HG02571 (cell line): ENCODE results near the gene COL19A1.

Experiments
- ATAC-seq: cut with Tn5 transposase; IDR thresholded peaks from one replicate; pipeline ENCODE4 v1.9.1; 2021; ENCODE audit warnings: mild to moderate bottlenecking, moderate library complexity; ENCODE audit not compliant: unreplicated experiment

Gene COL19A1

DNA sequence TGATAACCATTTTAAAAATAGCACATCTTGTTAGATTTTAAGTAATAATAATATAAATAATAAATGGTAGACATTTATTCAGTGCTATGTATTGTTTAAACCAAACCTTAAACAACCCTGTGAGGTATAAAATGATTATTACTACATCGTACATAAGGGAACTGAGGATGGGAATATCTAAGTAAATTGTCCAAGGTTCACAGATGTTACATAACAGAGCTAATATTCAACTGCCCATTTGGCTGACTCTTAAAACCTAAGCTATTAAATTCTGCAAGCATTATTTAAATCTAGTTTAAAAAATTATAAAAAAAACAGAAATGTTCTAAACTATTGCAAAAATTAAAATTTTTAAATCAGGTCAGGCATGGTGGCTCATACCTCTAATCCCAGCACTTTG is 175.1 kb downstream of the COL19A1 start:
- ATAC-seq = no peak

- ATAC-seq = no peak
Observed at GRCh38 chr6:70045413-70045812, 179.1 kb downstream of the COL19A1 start.

DNA sequence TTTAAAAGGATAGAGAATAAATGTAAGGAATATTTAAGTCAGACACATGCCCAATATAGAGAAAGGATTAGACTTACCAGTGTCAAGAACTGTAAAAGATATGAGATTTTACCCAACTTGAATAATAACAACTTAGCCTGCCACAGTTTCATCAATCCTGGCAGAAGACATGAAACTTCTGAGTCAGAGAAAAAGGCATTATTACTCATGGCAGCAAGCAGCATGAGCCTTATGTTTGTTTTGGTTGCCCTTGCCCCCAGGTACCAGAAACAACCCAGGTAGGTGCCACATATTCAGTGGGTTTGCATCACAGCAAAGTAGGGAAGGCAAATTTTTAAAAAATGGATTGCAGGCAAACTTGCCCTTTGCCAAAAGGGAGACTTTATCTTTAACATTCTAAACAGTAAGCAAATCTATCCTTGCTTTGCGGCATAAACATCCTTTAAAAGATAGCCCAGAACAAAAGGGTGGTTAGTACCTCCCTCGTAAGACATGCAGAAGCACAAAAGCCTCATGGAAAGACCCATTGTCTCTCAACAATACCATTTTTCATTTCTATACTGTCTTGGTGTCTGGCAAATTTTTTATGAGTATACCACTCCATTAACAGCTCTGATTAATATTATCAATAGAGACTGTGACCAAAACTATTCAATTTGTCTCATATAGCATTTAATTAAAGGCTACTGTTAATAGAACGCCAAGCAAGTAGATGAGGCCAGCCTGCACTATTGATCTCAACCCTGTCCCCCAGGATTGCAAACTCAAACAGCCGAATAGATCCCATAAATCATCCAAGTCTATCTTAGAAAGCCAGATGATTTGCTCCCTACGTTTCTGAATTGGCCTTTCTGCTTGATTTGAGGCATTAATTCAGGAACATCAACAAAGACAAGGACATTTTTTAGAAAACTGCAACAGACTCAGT is 185.1 kb downstream of the COL19A1 start:
- ATAC-seq = no peak

DNA sequence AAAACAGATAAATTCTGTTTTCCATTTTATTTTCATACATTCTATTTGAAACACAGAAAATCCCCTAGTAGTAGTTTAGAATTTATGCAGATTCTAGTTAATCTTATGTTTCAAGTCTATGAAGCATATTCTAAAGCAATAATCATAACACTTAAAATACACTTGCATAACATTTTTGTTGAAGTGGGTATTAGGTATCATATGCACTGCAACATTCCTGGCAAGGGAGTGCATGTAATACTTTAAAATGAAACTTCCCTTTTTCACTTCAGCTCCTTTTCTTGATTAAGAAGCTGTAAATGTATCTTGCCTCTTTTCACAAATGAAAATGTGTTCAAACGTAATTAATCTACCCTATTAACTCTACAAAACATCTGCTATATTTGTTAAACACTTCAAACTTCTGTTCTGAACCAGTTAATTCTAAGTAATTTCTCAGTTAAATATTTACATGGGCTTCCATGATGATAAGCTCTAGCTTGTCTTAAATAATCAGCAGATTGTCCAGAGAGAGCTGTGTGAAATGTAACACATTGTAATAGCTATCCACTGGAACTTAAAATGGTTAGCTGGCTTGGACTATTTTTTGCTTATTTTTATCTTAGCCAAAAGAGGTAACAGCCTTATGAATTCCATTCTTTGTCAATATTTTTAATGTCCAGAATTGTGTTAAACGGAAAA is 192.8 kb downstream of the COL19A1 start:
- ATAC-seq = no peak

DNA sequence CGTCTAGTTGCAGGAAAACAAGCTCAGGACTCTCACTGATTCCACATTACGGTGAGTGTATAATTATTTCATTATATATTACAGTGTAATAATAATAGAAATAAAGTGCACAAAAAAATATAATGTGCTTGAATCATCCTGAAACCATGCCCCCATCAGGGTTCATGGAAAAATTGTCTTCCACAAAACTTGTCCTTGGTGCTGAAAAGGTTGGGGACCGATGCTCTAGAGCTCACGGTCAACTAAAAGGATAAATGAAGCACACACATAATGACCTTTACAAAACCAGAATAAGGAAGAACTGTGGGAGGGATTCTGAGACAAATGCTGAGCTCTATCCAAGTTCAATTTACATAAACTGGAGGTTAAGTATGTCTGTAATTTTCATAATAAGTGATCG is 194.3 kb downstream of the COL19A1 start:
- ATAC-seq = no peak

GRCh38 chr6:70061546-70061945 is 195.2 kb downstream of the COL19A1 start:
- no peak for ATAC-seq

DNA sequence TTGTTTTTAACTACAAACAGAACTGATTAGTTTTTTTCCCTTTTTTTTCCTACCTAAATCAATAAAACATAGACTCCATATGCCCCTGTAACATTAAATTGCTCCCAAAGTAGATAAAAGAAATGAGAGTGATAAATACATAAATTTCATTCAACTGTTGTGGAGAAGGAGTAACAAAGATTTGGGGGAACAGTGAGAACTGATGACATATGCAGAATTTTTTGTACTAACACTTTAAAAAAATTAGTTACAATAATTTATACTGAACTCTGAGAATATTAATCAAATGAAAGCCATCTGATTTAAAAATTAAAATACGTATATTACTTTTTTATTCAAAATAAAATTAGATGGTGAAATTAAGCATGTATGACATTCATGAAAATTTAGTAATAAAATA is 195.7 kb downstream of the COL19A1 start:
- ATAC-seq = no peak

DNA sequence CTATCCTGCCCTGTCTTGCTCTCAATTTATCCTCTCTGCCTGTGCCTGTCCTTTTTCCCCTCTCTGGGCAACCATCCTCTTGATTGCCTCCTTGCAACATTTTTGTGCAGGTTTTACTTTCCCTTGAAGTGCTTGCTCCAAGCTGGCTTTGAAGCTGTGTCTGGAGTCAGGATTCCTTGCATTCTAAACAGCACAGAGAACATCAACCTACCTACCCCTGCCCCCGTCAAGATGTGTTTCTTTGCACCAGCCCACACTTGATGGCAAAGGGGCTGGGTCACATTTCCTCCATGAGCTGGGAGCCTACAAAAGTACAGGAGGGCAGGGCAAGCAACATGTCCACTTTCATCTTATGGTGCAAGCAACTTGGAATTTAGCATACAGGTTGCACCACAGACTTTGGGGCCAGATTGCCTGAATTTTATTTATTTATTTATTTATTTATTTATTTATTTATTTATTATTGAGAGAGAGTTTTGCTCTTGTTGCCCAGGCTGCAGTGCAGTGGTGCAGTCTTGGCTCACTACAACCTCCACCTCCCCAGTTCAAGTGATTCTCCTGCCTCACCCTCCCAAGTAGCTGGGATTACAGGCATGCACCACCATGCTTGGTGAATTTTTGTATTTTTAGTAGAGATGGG is 206.3 kb downstream of the COL19A1 start:
- no peak for ATAC-seq

DNA sequence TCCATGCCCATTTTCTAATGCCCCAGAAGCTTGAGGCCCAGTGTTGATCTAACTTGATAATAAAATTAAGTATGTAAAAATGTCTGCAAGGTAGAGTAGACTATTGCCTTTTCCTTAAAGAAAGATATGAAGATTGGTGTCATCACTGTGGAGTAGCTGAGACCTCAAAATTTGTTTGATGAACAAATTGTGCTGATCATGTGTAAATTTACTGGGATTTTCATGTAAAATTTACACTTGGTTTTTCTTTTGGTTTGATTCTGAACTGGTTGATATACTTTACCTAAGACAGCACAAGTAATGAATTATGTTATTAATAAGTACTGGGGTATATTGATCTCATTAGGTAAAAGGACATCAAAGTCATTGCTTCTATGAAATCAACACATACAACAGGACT is 207.3 kb downstream of the COL19A1 start:
- no peak for ATAC-seq

GRCh38 chr6:70079241-70079640 is 212.9 kb downstream of the COL19A1 start:
- no peak for ATAC-seq

- no peak for ATAC-seq
Observed at GRCh38 chr6:70080443-70081070, 214.2 kb downstream of the COL19A1 start.

GRCh38 chr6:70082830-70083229 is 216.5 kb downstream of the COL19A1 start:
- ATAC-seq = no peak

DNA sequence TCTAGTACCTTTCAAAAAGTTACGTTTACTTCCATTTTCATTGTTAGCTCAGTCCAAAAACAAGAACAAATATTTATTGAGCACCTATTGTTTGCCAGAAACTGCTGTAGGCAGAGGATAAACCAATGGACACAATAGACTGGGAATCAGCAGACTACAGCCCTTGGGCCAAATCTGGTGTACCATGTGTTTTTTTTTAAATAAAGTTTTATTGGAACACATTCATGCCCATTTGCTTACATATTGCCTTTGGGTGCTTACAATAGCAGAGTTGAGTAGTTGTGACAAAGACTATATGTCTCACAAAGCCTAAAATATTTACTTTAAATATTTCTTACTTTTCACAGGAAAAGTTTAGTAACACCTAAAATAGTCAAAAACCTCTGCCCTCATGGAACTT is 220.4 kb downstream of the COL19A1 start:
- ATAC-seq = no peak

- ATAC-seq = no peak
Observed at GRCh38 chr6:70094156-70094555, 227.8 kb downstream of the COL19A1 start.

DNA sequence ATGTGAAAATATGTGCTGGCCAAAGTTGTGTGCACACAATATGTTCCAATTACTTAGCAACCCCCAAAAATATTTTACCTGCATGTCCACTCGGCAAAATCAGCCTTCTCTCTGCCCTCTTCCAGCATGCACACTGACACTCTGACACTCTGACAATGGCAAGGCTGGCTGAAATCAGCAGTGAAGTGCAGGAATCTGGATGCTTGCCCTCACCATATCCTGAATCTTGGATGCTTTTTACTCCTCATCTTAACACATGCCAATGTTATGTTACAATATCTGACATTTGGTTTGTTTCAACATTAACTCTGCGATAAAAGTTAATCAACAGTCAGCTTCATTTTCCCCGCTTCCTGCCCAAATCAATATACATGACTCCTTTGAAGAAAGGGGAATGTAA is 233.4 kb downstream of the COL19A1 start:
- ATAC-seq = no peak

DNA sequence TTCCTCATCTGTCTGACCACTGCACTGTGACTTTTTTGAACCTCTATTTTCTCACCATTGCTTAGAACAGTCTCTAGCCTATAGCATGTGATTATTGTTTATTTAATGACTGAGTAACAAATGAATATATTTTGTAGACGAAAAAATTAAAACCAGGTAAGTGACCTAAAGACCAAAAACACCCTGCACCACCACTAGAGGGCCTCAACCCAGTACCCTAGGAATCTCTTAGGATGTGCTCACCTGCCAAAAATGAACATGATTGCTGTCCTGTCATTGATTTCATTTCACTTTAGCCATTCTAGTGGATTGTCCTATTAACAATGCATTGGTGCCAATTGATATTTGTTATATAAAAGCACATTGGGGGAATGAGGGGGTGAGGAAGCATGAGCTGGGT is 237.4 kb downstream of the COL19A1 start:
- ATAC-seq = no peak

- no peak for ATAC-seq
Observed at GRCh38 chr6:70107852-70108629, 241.7 kb downstream of the COL19A1 start.

DNA sequence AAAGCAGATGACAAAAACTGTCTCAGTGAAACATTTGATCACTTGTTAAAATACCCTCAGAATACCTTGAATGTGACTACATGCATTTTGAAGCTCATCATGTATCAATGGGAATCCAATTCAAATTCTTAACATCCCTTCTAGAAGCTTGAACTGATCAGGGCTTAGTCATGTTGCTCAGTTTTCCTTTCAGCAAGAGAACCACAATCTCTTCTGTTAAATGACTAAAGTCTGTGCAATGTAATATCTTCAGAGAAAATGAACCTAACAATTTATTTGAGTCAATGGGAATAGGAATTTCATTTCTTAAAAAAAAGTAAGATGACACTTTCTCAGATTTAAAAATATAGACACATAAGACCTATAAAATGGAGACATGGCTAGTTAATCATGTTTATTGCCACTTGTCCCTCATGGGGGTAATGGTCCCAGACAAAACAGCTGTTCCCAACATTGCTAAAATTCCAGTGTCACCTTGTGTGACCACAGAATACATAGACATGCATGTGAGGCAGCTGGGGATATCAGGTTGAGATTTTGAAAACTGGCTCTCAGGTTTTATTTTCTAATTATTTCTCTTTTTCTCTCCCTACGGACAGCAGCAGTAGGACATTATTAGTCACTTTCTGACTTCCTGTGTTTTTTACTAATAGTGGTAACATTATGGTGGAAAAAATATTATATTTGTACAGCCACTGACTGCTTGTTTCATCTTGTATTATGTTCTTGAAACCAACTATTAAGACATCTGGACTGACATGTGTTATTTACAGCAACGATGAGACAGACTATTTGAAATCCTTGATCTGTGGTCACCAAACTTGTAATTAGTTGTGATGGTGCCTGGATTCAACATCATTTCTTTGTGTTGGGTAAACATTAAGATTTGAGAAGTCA is 244.0 kb downstream of the COL19A1 start:
- no peak for ATAC-seq

DNA sequence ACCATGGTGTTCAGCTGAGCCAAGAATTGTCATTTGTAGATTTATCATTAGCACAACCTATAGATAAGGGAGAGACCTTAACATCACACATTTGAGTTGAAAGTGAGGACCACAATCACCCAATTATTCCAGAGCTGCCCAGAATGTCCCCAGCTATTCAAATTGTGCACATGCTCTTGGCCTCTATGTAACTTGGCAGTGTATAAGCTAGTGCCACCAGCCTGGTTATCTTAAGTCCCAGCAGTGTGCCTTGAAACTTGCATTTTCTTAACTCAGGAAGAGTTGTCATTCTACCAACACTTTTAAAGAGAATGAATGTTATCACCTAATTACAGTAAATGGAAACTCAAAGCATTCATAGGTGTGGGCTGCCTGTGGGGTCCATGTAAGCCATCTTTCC is 245.4 kb downstream of the COL19A1 start:
- no peak for ATAC-seq

DNA sequence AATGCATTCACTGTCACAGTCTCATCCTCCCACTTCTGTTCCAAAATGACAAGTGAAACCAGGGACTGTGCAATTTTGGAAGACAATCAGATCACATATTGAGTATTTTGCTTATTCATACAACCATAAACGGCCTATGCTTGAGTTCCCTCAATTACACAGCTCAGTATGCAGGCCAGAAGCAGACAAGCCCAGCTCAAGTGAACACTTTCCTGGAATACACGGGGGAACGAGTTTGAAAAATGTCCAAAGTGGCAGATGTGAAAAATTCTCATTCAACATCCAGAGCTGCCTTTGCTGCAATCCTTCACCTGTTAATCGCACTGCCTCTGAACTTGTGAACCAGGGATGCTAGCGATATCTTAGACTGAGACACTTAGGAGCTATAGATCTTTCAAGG is 246.4 kb downstream of the COL19A1 start:
- no peak for ATAC-seq
